ENCODE results near the gene TARBP1. TPM values are rescaled to one million over a fixed set of nuclear protein-coding genes. Genes with fewer than 3 reads are reported as not detected.

Gene TARBP1
- total RNA-seq, 6 experiments from 2014 or later: 8.1 to 12.8 (median 11.0) TPM

GRCh38 chr1:234517110-234517802, 38.3 kb upstream of the TARBP1 start:
- Mint-ChIP-seq H3K4me1 (ENCODE audit: low read depth) (peaks cover 37% of the 10 kb centered on the region), H3K27me3 (ENCODE audit: insufficient read depth) (no peaks in the 10 kb centered on the region), H3K36me3 (ENCODE audit: low read depth) (no peaks in the 10 kb centered on the region), H3K4me3 (no peak overlapping the region), H3K27ac (no peak overlapping the region), H3K9me3 (no peaks in the 10 kb centered on the region)
- DNase-seq: no peak
- TF ChIP-seq CTCF (IDR thresholded peaks at IDR 0.05): no peak

- Mint-ChIP-seq H3K9me3 (no peaks in the 10 kb centered on the region), H3K27me3 (ENCODE audit: insufficient read depth) (no peaks in the 10 kb centered on the region), H3K36me3 (ENCODE audit: low read depth) (no peaks in the 10 kb centered on the region), H3K4me1 (ENCODE audit: low read depth) (peaks cover 37% of the 10 kb centered on the region), H3K4me3 (peak overlapping the region; percentile 71), H3K27ac (peak overlapping the region; percentile 81)
- TF ChIP-seq CTCF (IDR thresholded peaks at IDR 0.05): no peak
- DNase-seq: peak; percentile 63
These were observed 36.9 kb upstream of the TARBP1 start for GRCh38 chr1:234515821-234516241.

- peak; percentile 69 for DNase-seq
- Mint-ChIP-seq H3K27ac (peak overlapping the region; percentile 81), H3K9me3 (no peaks in the 10 kb centered on the region), H3K27me3 (ENCODE audit: insufficient read depth) (no peaks in the 10 kb centered on the region), H3K4me1 (ENCODE audit: low read depth) (peaks cover 37% of the 10 kb centered on the region), H3K4me3 (peak overlapping the region; percentile 71), H3K36me3 (ENCODE audit: low read depth) (no peaks in the 10 kb centered on the region)
- no peak for TF ChIP-seq CTCF (IDR thresholded peaks at IDR 0.05)
These were observed 36.4 kb upstream of the TARBP1 start for GRCh38 chr1:234515411-234515810.

GRCh38 chr1:234512451-234512861, 33.5 kb upstream of the TARBP1 start:
- Mint-ChIP-seq H3K27me3 (ENCODE audit: insufficient read depth) (peaks cover 4% of the 10 kb centered on the region; the same call in 1 of the 2 replicates), H3K27ac (no peak overlapping the region), H3K4me3 (no peak overlapping the region), H3K36me3 (ENCODE audit: low read depth) (no peaks in the 10 kb centered on the region), H3K9me3 (no peaks in the 10 kb centered on the region), H3K4me1 (ENCODE audit: low read depth) (peaks cover 38% of the 10 kb centered on the region)
- DNase-seq: no peak
- no peak for TF ChIP-seq CTCF (IDR thresholded peaks at IDR 0.05)

GRCh38 chr1:234509457-234510328, 30.7 kb upstream of the TARBP1 start:
- TF ChIP-seq CTCF (IDR thresholded peaks at IDR 0.05): no peak
- DNase-seq: no peak
- H3K9me3 Mint-ChIP-seq: no peaks in the 10 kb centered on the region
- 0 out of 2 replicates have a peak, but pooled peaks cover 4% of the 10 kb centered on the region for H3K36me3 Mint-ChIP-seq (ENCODE audit: low read depth)
- H3K4me3 Mint-ChIP-seq: no peak overlapping the region
- peaks cover 31% of the 10 kb centered on the region for H3K4me1 Mint-ChIP-seq (ENCODE audit: low read depth)
- H3K27me3 Mint-ChIP-seq (ENCODE audit: insufficient read depth): peaks cover 6% of the 10 kb centered on the region; the same call in 1 of the 2 replicates
- no peak overlapping the region for H3K27ac Mint-ChIP-seq
